MM.1S (cell line): Measurements from ENCODE around the gene MNS1.
"Not testable (repeated sequence)": the region's sequence is repeated elsewhere in the genome, so short reads cannot be mapped to it uniquely, and the experiment has no call there.

Source experiments
- DNase-seq: peaks from one replicate; pipeline ENCODE4 v3.0.0-alpha.2; 2015
- H2AFZ ChIP-seq: fragments of 300-600 bp; sonication (generic); 2 replicates; pipeline ENCODE4 v1.6.0; 2016; ENCODE audit warnings: antibody characterized with exemption, low read length
- H3F3A ChIP-seq: fragments of 300-600 bp; sonication (generic); 2 replicates; pipeline ENCODE4 v1.6.1; 2016; ENCODE audit warnings: mild to moderate bottlenecking, antibody characterized with exemption, low read length, moderate library complexity, mixed read lengths; ENCODE audit not compliant: insufficient read depth
- H3K27ac ChIP-seq: fragments of 300-600 bp; sonication (generic); 2 replicates; pipeline ENCODE4 v1.5.1; 2016; ENCODE audit warnings: mild to moderate bottlenecking, low read length
- H3K27me3 ChIP-seq: fragments of 300-600 bp; sonication (generic); replicated peaks from 2 replicates; pipeline ENCODE4 v1.6.0; 2016; ENCODE audit warnings: low read length; ENCODE audit not compliant: insufficient read depth
- H3K36me3 ChIP-seq: fragments of 300-600 bp; sonication (generic); replicated peaks from 2 replicates; pipeline ENCODE4 v1.6.1; 2016; ENCODE audit warnings: mild to moderate bottlenecking, low read length, mixed read lengths; ENCODE audit not compliant: insufficient read depth
- H3K4me1 ChIP-seq: fragments of 300-600 bp; sonication (generic); 2 replicates; pipeline ENCODE4 v1.6.1; 2016; ENCODE audit warnings: low read length, mixed read lengths
- H3K4me2 ChIP-seq: fragments of 300-600 bp; sonication (generic); 2 replicates; pipeline ENCODE4 v1.6.0; 2016; ENCODE audit warnings: low read depth, low read length
- H3K4me3 ChIP-seq: fragments of 300-600 bp; sonication (generic); 2 replicates; pipeline ENCODE4 v1.5.1; 2016; ENCODE audit warnings: low read length, mixed read lengths
- H3K79me2 ChIP-seq: fragments of 300-600 bp; sonication (generic); 2 replicates; pipeline ENCODE4 v1.6.1; 2016; ENCODE audit warnings: mixed run types, low read length, mixed read lengths
- H3K9ac ChIP-seq: fragments of 300-600 bp; sonication (generic); 2 replicates; pipeline ENCODE4 v1.6.1; 2016; ENCODE audit warnings: low read length, mixed read lengths
- H3K9me2 ChIP-seq: fragments of 300-600 bp; sonication (generic); replicated peaks from 2 replicates; pipeline ENCODE4 v1.6.1; 2016; ENCODE audit warnings: mild to moderate bottlenecking, low read length, mixed read lengths; ENCODE audit not compliant: insufficient read depth
- H3K9me3 ChIP-seq: fragments of 300-600 bp; sonication (generic); replicated peaks from 2 replicates; pipeline ENCODE4 v1.6.1; 2016; ENCODE audit warnings: mild to moderate bottlenecking, low read length, mixed read lengths; ENCODE audit not compliant: insufficient read depth
- H4K20me1 ChIP-seq: fragments of 300-600 bp; sonication (generic); 2 replicates; pipeline ENCODE4 v1.6.1; 2016; ENCODE audit warnings: mild to moderate bottlenecking, low read length, moderate library complexity, mixed read lengths; ENCODE audit not compliant: insufficient read depth
- EZH2 ChIP-seq: fragments of 300-600 bp; sonication (generic); optimal IDR thresholded peaks from 2 replicates; pipeline ENCODE3; 2017; ENCODE audit warnings: low read depth, mild to moderate bottlenecking, antibody characterized with exemption, low read length, mixed read lengths
- EZH2phosphoT487 ChIP-seq: fragments of 300-600 bp; sonication (generic); IDR thresholded peaks from 2 replicates; pipeline ENCODE4 v1.6.1; 2018; ENCODE audit warnings: antibody characterized with exemption, low read length
- TF ChIP-seq, protein P1 (sequence below): fragments of 300-600 bp; sonication (generic); IDR thresholded peaks from 2 replicates; pipeline ENCODE4 v1.5.1; 2016; ENCODE audit warnings: antibody characterized with exemption, low read length, mixed read lengths

Gene MNS1

DNA sequence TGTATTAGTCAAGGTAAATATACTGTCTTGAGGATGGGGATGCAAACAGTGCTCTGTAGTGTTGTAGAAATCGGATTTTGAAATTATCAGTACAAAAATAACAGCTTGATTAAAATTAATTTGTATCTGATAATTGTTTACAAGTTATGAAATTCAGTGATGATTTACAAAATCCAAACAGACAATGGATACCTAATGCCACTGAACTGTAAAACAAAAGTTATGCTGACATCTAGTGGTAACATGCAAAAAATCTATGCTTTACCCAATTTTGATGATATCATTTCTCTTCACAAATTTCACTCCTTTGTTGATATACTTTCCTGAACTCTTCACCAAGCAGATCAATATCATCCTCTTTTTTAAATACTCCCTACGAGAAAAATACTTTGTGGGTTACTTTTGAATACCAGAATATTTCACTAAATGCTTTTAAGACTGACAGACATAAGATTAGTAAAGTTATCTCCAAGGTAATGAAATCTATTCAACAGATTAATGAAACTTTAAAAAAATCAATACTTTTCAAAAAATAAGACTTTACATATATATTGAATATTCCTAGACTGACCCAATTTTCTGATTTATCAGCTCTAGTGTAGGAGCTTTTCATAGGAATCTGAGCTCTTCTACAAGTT lies 36.0 kb downstream of the MNS1 start:
- H3K27me3 ChIP-seq = no peaks in the 10 kb centered on the region
- H3K79me2 ChIP-seq = peaks cover 26% of the 10 kb centered on the region
- no peak overlapping the region for H3K9ac ChIP-seq
- DNase-seq = peak; percentile 49
- no peaks in the 10 kb centered on the region for H3K4me1 ChIP-seq
- H3F3A ChIP-seq = no peaks in the 10 kb centered on the region
- H3K9me2 ChIP-seq = no peaks in the 10 kb centered on the region
- H4K20me1 ChIP-seq = no peaks in the 10 kb centered on the region
- no peaks in the 10 kb centered on the region for H3K9me3 ChIP-seq
- no peak overlapping the region for H3K4me2 ChIP-seq
- H3K4me3 ChIP-seq = no peak overlapping the region
- peaks cover 5% of the 10 kb centered on the region; the same call in 1 of the 2 replicates for H3K36me3 ChIP-seq
- TF ChIP-seq, protein P1, sequence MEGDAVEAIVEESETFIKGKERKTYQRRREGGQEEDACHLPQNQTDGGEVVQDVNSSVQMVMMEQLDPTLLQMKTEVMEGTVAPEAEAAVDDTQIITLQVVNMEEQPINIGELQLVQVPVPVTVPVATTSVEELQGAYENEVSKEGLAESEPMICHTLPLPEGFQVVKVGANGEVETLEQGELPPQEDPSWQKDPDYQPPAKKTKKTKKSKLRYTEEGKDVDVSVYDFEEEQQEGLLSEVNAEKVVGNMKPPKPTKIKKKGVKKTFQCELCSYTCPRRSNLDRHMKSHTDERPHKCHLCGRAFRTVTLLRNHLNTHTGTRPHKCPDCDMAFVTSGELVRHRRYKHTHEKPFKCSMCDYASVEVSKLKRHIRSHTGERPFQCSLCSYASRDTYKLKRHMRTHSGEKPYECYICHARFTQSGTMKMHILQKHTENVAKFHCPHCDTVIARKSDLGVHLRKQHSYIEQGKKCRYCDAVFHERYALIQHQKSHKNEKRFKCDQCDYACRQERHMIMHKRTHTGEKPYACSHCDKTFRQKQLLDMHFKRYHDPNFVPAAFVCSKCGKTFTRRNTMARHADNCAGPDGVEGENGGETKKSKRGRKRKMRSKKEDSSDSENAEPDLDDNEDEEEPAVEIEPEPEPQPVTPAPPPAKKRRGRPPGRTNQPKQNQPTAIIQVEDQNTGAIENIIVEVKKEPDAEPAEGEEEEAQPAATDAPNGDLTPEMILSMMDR = peak; percentile 58
- no peak for TF ChIP-seq EZH2
- H2AFZ ChIP-seq = no peak overlapping the region
- no peak overlapping the region for H3K27ac ChIP-seq

DNA sequence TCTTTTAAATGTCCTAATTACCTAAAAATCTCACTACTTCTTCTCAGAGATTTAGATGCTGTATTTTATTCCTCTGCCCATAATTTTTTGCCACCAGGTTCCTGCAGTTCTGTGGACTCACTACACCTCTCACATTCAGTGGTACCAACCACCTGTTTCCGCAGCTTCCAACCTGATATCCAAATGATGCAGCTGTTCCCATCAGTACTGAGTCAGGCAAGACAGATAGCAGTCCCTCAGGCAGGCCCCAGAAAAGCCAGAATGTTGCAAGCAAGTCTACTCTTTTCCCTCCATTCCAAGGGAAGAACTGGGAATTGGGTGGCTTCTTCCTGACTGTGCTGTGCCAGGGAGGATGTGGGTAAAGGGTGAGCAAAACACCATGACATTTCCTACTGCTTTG lies 39.0 kb downstream of the MNS1 start:
- TF ChIP-seq EZH2 (no peak), EZH2phosphoT487 (no peak)
- TF ChIP-seq, protein P1 = no peak
- H3K9ac ChIP-seq = no peak overlapping the region
- no peak overlapping the region for H3K4me2 ChIP-seq
- H3K36me3 ChIP-seq = peaks cover 5% of the 10 kb centered on the region; the same call in 1 of the 2 replicates
- H3K9me3 ChIP-seq = no peaks in the 10 kb centered on the region
- H4K20me1 ChIP-seq = no peaks in the 10 kb centered on the region
- no peak overlapping the region for H2AFZ ChIP-seq
- no peak for DNase-seq
- H3K9me2 ChIP-seq = no peaks in the 10 kb centered on the region
- H3K79me2 ChIP-seq = peaks cover 43% of the 10 kb centered on the region
- no peak overlapping the region for H3K27ac ChIP-seq
- H3K27me3 ChIP-seq = no peaks in the 10 kb centered on the region
- 0 out of 2 replicates have a peak, but pooled peaks cover 2% of the 10 kb centered on the region for H3F3A ChIP-seq
- H3K4me1 ChIP-seq = no peaks in the 10 kb centered on the region
- no peak overlapping the region for H3K4me3 ChIP-seq

DNA sequence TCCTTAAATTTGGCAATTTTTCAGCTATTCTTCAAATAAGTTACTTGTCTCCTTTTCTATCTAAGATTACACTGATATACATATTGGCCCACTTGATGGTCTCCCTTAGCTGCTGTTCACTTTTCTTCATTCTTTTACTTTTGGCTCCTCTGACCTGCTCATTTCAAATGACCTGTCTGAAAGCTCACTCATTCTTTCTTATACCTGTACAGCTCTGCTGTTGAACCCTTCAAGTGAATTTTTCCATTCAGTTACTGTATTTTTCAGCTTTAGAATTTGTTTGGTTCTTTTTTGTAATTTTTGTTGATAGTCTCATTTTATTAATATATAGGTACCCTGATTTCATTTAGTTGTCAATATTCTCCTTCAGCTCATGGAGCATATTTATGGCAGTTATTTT lies 39.7 kb downstream of the MNS1 start:
- TF ChIP-seq, protein P1 = no peak
- TF ChIP-seq EZH2phosphoT487 = no peak
- Histone ChIP-seq H3K4me1 (no peaks in the 10 kb centered on the region), H3K9ac (no peak overlapping the region)

DNA sequence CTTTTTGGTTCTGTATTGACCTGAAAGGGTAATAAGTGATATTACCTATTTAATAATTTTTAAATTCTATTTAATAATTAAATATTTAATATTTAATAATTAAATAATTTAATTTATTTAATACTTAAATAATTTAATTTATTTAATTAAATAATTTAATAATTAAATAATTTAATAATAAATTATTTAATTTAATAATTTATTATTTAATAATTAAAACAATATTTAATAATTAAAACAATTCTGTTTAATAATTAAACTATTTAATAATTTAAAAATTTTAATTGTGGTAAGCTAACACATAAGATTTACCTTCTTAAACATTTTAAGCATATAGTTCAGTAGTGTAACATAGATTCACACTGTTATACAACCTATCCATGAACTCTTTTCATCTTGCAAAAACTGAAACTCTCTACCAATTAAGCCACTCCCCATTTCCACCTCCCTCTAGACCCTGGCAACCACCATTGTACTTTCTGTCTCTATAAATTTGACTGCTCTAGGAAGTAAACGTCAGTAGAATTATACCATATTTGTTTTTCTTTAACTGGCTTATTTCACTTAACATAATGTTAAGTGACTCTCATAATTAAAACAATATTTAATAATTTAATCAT lies 51.7 kb downstream of the MNS1 start:
- not testable (repeated sequence) for H3K4me1 ChIP-seq, H3K4me2 ChIP-seq, H3F3A ChIP-seq, H3K27ac ChIP-seq, DNase-seq, H3K9me3 ChIP-seq, H3K27me3 ChIP-seq, H3K36me3 ChIP-seq, H4K20me1 ChIP-seq, H3K9me2 ChIP-seq, H2AFZ ChIP-seq, H3K9ac ChIP-seq, H3K4me3 ChIP-seq
- H3K79me2 ChIP-seq = peaks cover 70% of the 10 kb centered on the region

More for the DNA sequence above, 39.7 kb downstream of the MNS1 start:
- Histone ChIP-seq H3K9me2 (no peaks in the 10 kb centered on the region), H3K9me3 (no peaks in the 10 kb centered on the region), H2AFZ (no peak overlapping the region), H4K20me1 (no peaks in the 10 kb centered on the region), H3K4me3 (no peak overlapping the region), H3K36me3 (peaks cover 3% of the 10 kb centered on the region; the same call in 1 of the 2 replicates), H3K27me3 (no peaks in the 10 kb centered on the region), H3K4me2 (no peak overlapping the region), H3K27ac (no peak overlapping the region), H3K79me2 (peaks cover 50% of the 10 kb centered on the region), H3F3A (peaks cover 5% of the 10 kb centered on the region; the same call in 1 of the 2 replicates)
- no peak for DNase-seq
